Uterus (tissue), 2 donors: ENCODE measurements around the gene MYORG.

ENCODE experiments used
- CTCF ChIP-seq, 4 experiments: fragments of 200-600 bp in 2 of 4; fragments of 450-650 bp in 2 of 4; sonication (generic) in 2 of 4; IDR thresholded peaks; one replicate each; pipeline ENCODE4 v1.5.1; 2016 to 2019; ENCODE audit warnings: antibody characterized with exemption in 4 of 4, mild to moderate bottlenecking in 2 of 4, moderate library complexity in 1 of 4
- POLR2A ChIP-seq, 2 donors: fragments of 450-650 bp; IDR thresholded peaks; one replicate each; pipeline ENCODE4 v1.6.1; 2016; ENCODE audit warnings: antibody characterized with exemption in 2 of 2, mild to moderate bottlenecking in 1 of 2, moderate library complexity in 1 of 2

- TF ChIP-seq CTCF (IDR thresholded peaks at IDR 0.05) (no peak), POLR2A (IDR thresholded peaks at IDR 0.05) (no peak)
Measured at GRCh38 chr9:34328500-34328986, 48.2 kb downstream of the MYORG start.
